Panc1 (cell line): ENCODE results near the gene RAP1GAP2.

Source experiments
- CTCF ChIP-seq: fragments of 450-650 bp; IDR thresholded peaks from 2 replicates; pipeline ENCODE4 v1.5.1; 2017; ENCODE audit warnings: mild to moderate bottlenecking
- TCF7L2 ChIP-seq: IDR thresholded peaks from 2 replicates; pipeline ENCODE4 v1.6.1; 2011; ENCODE audit warnings: mild to moderate bottlenecking, low read depth, low read length, inconsistent platforms

GRCh38 chr17:3002538-3003295 lies 206.5 kb downstream of the RAP1GAP2 start:
- no peak for TF ChIP-seq CTCF
- no peak for TF ChIP-seq TCF7L2
